ENCODE results near the gene VPS13A.

Gene VPS13A

DNA sequence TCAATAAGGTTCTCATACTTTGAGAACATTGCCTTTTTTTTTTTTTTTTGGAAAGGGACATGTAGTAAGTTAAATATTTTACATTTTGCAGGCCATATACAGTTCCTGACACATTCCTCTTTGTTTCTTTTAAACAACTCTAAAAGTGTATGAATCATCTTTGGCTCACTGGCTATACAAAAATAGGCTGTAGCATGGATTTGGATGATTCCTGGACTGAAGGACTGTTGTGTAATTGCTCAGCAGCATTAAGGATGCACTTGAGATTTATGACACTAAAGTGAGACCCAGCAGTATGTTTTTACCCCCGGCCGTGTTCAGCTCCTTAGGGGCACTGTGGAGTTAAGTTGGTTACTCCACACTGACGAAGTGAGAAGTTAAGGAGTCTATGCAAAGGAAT lies 41.3 kb downstream of the VPS13A start:
- H3K4me3 ChIP-seq (ENCODE audit: low read depth, low read length): no peak overlapping the region
- TF ChIP-seq, protein P1, sequence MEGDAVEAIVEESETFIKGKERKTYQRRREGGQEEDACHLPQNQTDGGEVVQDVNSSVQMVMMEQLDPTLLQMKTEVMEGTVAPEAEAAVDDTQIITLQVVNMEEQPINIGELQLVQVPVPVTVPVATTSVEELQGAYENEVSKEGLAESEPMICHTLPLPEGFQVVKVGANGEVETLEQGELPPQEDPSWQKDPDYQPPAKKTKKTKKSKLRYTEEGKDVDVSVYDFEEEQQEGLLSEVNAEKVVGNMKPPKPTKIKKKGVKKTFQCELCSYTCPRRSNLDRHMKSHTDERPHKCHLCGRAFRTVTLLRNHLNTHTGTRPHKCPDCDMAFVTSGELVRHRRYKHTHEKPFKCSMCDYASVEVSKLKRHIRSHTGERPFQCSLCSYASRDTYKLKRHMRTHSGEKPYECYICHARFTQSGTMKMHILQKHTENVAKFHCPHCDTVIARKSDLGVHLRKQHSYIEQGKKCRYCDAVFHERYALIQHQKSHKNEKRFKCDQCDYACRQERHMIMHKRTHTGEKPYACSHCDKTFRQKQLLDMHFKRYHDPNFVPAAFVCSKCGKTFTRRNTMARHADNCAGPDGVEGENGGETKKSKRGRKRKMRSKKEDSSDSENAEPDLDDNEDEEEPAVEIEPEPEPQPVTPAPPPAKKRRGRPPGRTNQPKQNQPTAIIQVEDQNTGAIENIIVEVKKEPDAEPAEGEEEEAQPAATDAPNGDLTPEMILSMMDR (IDR thresholded peaks at IDR 0.05; ENCODE audit: borderline replicate concordance, insufficient read depth, low read depth, low read length): no peak

DNA sequence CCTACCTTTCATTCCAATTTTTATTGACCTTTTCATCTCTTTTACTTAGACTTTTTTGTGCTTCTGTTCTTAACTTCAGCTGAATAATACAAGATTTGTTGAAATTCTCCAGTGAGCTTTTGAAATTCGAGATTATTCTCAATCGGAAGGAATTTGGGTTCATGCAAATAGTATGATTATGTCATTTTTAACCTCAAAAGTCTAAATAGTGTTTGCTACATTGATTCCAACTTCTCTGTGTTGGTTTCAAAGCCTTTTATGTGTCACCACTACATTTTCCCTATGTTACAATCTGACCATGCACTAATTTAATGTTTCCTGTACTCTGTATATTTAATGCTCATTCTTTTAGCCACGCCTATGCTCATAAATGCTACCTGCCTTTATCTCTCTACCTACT lies 44.1 kb downstream of the VPS13A start:
- TF ChIP-seq, protein P1 (IDR thresholded peaks at IDR 0.05; ENCODE audit: borderline replicate concordance, insufficient read depth, low read depth, low read length): no peak
- no peak overlapping the region for H3K4me3 ChIP-seq (ENCODE audit: low read depth, low read length)

DNA sequence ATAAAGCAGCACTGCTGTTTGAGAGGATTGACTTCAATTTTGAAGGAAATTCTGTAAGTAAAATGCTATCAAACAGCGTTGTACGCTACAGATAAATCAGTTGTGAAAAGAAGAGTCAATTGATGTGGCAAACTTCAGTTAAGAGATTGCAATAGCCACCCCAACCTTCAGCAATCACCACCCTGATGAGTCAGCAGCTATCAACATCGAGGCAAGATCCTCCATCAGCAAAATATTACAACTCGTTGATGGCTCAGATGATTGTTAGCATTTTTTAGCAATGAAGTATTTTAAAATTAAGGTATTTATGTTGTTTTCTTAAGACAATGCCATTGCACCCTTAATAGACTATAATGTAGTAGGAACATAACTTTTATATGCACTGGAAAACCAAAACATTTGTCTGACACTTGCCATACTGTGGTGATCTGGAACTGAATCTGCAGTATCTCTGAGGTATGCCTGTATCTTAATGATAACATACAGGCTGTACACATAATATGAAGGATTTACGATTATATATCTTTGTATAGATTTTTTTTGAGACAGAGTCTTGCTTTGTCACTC lies 47.5 kb downstream of the VPS13A start:
- TF ChIP-seq, protein P1 (IDR thresholded peaks at IDR 0.05; ENCODE audit: borderline replicate concordance, insufficient read depth, low read depth, low read length): no peak
- no peak overlapping the region for H3K4me3 ChIP-seq (ENCODE audit: low read depth, low read length)

DNA sequence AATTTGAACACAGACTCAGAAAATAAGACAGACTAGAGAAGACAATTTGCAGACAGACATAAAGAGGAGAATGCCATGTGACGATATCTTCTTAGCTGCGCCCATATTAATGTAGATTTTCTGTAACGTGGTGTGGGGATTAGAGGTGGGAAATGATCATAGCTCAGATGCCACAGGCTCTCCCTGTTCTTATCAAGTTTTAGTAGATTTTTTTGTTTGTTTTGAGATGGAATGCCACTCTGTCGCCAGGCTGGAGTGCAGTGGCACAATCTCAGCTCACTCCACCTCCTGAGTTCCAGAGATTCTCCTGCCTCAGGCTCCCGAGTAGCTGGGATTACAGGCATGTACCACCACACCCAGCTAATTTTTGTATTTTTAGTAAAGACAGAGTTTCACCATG lies 59.4 kb downstream of the VPS13A start:
- H3K4me3 ChIP-seq (ENCODE audit: low read depth, low read length): no peak overlapping the region
- TF ChIP-seq, protein P1 (IDR thresholded peaks at IDR 0.05; ENCODE audit: borderline replicate concordance, insufficient read depth, low read depth, low read length): no peak

DNA sequence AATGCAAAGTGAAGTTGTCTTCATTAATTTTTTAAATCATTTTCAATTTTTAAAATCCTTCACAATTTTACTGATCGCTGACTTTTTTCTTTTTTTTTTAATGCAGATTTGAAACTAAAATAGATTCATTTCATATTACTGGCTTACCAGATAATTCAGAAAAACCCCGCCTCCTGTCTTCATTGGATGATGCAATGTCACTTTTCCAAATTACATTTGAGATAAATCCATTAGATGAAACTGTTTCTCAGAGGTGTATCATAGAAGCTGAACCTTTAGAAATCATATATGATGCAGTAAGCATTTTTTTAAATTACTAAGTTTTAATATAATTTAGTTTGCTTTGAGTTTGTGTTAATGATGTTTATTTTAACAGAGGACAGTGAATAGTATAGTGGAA lies 60.6 kb downstream of the VPS13A start:
- no peak overlapping the region for H3K4me3 ChIP-seq (ENCODE audit: low read depth, low read length)
- TF ChIP-seq, protein P1 (IDR thresholded peaks at IDR 0.05; ENCODE audit: borderline replicate concordance, insufficient read depth, low read depth, low read length): no peak

DNA sequence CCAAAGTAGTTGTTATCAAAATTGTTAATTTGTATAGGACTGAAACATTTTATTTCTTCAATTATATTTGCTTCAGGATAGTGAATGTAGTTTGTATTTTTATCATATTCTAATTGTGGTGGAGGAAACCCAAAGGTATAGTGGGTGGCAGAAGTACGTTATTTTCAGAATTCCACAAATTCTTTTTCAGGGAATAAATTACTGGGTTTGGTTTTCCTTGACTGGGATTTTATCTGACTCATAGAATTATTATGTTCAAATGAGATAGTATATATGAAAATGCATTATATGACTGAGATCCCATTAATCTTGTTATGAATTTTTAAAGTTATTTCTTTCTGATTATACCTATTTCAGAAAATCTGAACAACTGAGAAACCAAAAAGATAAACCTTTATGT lies 73.7 kb downstream of the VPS13A start:
- no peak overlapping the region for H3K4me3 ChIP-seq (ENCODE audit: low read depth, low read length)
- TF ChIP-seq, protein P1 (IDR thresholded peaks at IDR 0.05; ENCODE audit: borderline replicate concordance, insufficient read depth, low read depth, low read length): no peak

DNA sequence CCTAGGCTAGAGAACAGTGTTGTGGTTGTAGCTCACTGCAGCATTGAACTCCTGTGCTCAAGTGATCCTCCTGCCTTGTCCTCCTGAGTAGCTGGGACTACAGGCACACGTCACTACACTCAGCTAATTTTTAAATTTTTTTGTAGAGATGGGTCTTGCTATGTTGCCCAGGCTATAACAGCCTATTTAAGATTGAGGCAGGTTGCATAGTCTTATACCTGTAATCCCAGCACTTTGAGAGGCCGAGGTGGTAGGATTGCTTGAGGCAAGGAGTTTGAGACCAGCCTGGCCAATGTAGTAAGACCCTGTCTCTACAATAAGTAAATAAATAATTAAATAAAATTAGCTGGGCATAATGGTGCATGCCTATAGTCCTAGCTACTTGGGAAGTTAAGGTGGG lies 79.9 kb downstream of the VPS13A start:
- TF ChIP-seq, protein P1 (IDR thresholded peaks at IDR 0.05; ENCODE audit: borderline replicate concordance, insufficient read depth, low read depth, low read length): no peak
- no peak overlapping the region for H3K4me3 ChIP-seq (ENCODE audit: low read depth, low read length)
